Stimulated activated CD4-positive, alpha-beta T cell treated with anti-CD3 and anti-CD28 coated beads, Interleukin-2, amount 100 ng/mL, for 24 hours (primary cell): ENCODE data around the gene FAM83F.

Experiments
- DNase-seq, 2 donors: peaks; one replicate each; pipeline ENCODE4 v3.0.0-alpha.2; 2020

FAM83F gene

GRCh38 chr22:40037320-40037719 lies 42.6 kb downstream of the FAM83F start:
- DNase-seq: no peak

GRCh38 chr22:40039482-40040115 lies 44.8 kb downstream of the FAM83F start:
- no peak for DNase-seq

GRCh38 chr22:40040927-40041326 lies 46.2 kb downstream of the FAM83F start:
- DNase-seq: no peak

- DNase-seq: no peak
Observed at GRCh38 chr22:40041366-40042137, 46.8 kb downstream of the FAM83F start.

GRCh38 chr22:40042312-40042711 lies 47.6 kb downstream of the FAM83F start:
- no peak for DNase-seq

- no peak for DNase-seq
Observed at GRCh38 chr22:40043081-40043480, 48.3 kb downstream of the FAM83F start.

- DNase-seq: no peak
Observed at GRCh38 chr22:40043793-40044101, 49.0 kb downstream of the FAM83F start.

- DNase-seq: peak; percentile 98 to 99
Observed at GRCh38 chr22:40044102-40044869, 49.5 kb downstream of the FAM83F start.

- peak; percentile 75 to 76 for DNase-seq
Observed at GRCh38 chr22:40044870-40045834, 50.4 kb downstream of the FAM83F start.

GRCh38 chr22:40046126-40046525 lies 51.4 kb downstream of the FAM83F start:
- peak in 1 of 2 donors; percentile 29 for DNase-seq

- DNase-seq: no peak
Observed at GRCh38 chr22:40050258-40050657, 55.5 kb downstream of the FAM83F start.

GRCh38 chr22:40051322-40051721 lies 56.6 kb downstream of the FAM83F start:
- no peak for DNase-seq

GRCh38 chr22:40053460-40053859 lies 58.7 kb downstream of the FAM83F start:
- no peak for DNase-seq

- no peak for DNase-seq
Observed at GRCh38 chr22:40054486-40054885, 59.7 kb downstream of the FAM83F start.

GRCh38 chr22:40055143-40055883 lies 60.6 kb downstream of the FAM83F start:
- DNase-seq: peak in 1 of 2 donors; percentile 23

GRCh38 chr22:40056154-40056553 lies 61.4 kb downstream of the FAM83F start:
- no peak for DNase-seq

- no peak for DNase-seq
Observed at GRCh38 chr22:40056559-40056958, 61.8 kb downstream of the FAM83F start.

GRCh38 chr22:40057652-40058051 lies 62.9 kb downstream of the FAM83F start:
- DNase-seq: no peak

- DNase-seq: peak; percentile 34 to 58
Observed at GRCh38 chr22:40058265-40058664, 63.5 kb downstream of the FAM83F start.

- DNase-seq: no peak
Observed at GRCh38 chr22:40065981-40066380, 71.2 kb downstream of the FAM83F start.

- DNase-seq: no peak
Observed at GRCh38 chr22:40067639-40068038, 72.9 kb downstream of the FAM83F start.

GRCh38 chr22:40070701-40071100 lies 75.9 kb downstream of the FAM83F start:
- DNase-seq: no peak
